ENCODE data around the gene SAA1.

Gene SAA1

GRCh38 chr11:18317551-18317950, 51.5 kb downstream of the SAA1 start:
- TF ChIP-seq POLR2AphosphoS5 (IDR thresholded peaks at IDR 0.05; ENCODE audit: low read depth) (no peak), SPI1 (IDR thresholded peaks at IDR 0.05; ENCODE audit: borderline replicate concordance, low read depth) (no peak), REST (IDR thresholded peaks at IDR 0.05; ENCODE audit: insufficient replicate concordance, low read depth) (no peak), GABPA (IDR thresholded peaks at IDR 0.05; ENCODE audit: low read depth) (no peak), CTCF (IDR thresholded peaks at IDR 0.05; ENCODE audit: insufficient read depth, low read length) (no peak)

More at GRCh38 chr11:18317551-18317950, 51.5 kb downstream of the SAA1 start:
- no peak overlapping the region for H3K4me3 ChIP-seq (replicated peaks; ENCODE audit: insufficient read depth, low read length)
- no peaks in the 10 kb centered on the region for H3K27me3 ChIP-seq (ENCODE audit: insufficient read depth, poor library complexity, severe bottlenecking)
- DNase-seq (ENCODE audit: low read depth in 1 of 2, low spot score in 1 of 2): no peak
- H3K27ac ChIP-seq (replicated peaks): no peak overlapping the region
